Kidney glomerular epithelial cell (primary cell): ENCODE results near the gene IRGM.
"Not testable (repeated sequence)": the region's sequence is repeated elsewhere in the genome, so short reads cannot be mapped to it uniquely, and the experiment has no call there.

Experiments used
- DNase-seq: peaks from one replicate; lab custom pipeline; 2025; lab: John Stamatoyannopoulos, UW

The IRGM gene

DNA sequence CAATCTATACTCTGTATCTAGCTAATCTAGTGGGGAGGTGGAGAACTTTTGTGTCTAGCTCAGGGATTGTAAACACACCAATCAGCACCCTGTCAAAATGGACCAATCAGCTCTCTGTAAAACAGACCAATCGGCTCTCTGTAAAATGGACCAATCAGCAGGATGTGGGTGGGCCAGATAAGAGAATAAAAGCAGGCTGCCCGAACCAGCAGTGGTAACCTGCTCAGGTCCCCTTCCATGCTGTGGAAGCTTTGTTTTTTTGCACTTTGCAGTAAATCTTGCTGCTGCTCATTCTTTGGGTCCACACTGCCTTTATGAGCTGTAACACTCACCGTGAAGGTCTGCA lies at the start of gene IRGM:
Gene IRGM (plus strand): TSS at position 214 of the 346 bp plus-strand sequence. CDS start 1,603 bp downstream, outside the sequence.
- not testable (repeated sequence) for DNase-seq

GRCh38 chr5:150797384-150797783 lies 48.9 kb upstream of the IRGM start:
- no peak for DNase-seq

- DNase-seq, result peak; percentile 80
Measured at GRCh38 chr5:150801117-150801927, 45.0 kb upstream of the IRGM start.

DNA sequence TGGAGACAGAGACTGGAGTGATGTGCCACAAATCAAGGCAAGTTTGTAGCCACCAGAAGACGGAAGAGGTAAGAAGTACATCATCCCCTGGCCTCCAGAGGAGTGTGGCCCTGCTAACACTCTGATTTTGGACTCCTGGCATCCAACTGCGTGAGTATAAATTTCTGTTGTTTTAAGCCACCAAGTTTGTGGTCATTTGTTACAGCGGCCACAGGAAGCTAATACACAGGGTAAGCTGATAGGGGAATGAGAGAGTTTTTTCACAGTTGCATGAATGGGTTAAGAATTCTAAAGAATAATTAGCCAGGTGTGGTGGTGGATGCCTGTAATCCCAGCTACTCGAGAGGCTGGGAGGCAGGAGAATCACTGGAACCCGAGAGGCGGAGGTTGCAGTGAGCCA lies 41.9 kb upstream of the IRGM start:
- DNase-seq, result no peak

DNA sequence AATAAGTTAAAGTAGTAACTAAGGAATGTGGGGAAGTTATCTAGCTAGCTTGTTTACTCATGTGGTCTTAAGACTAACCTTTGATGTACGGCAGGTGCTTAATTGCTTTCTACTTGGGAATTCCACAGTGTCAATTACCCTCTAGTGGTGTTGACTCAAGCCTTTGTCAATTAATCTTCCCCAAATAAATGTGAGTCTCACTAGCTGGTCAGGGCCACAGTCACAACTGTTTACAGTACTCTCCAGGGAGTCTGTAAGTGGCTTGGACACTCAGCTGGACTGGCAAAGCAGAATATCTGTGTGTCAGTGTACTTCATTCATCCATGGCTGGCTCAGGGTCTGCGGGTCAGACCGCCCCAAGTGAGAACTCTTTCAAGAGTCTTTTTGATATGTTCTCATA lies 37.0 kb upstream of the IRGM start:
- DNase-seq, result no peak

- no peak for DNase-seq
Measured at GRCh38 chr5:150815010-150815409, 31.3 kb upstream of the IRGM start.

DNA sequence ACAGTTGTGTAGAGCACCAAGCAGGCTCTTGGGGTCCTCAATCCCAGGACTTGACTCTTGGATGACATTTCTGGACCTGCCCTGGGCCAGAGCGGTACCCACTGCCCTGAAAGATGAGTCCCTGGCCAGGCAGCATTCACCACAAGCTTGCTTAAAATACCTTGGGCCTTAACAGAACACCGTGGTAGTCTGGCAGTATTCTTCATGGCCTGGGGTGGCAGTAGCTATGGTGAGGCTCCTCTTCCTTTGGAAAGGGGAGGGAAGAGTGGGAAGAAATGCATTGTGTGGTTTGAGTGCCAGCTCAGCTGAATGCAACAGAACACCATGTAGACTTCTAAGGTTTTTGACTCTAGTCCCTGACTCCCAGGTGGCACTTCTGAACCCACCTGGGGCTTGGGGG lies 29.4 kb upstream of the IRGM start:
- no peak for DNase-seq

GRCh38 chr5:150829744-150830143 lies 16.6 kb upstream of the IRGM start:
- no peak for DNase-seq

GRCh38 chr5:150831821-150832220 lies 14.5 kb upstream of the IRGM start:
- not testable (repeated sequence) for DNase-seq

DNA sequence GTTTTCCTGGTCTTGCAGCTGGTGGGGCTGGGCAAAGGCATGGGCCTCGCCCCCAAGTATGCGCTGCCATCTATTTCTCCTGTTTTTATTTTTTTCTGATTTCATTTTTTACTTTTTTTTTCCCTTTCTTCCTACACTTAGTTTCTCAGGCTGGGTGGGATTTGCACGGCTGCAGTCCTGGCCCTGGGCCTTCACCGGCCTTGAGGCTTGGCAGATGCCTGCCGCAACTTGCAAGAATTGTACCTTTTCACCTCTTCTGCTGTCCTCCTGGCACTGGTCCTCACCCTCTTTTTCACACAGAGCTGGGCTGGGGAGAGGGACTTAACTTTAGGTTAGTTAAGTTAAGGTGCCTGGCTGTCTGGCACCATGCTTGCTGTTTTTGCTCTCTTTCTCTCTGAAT lies 10.3 kb upstream of the IRGM start:
- no peak for DNase-seq

DNA sequence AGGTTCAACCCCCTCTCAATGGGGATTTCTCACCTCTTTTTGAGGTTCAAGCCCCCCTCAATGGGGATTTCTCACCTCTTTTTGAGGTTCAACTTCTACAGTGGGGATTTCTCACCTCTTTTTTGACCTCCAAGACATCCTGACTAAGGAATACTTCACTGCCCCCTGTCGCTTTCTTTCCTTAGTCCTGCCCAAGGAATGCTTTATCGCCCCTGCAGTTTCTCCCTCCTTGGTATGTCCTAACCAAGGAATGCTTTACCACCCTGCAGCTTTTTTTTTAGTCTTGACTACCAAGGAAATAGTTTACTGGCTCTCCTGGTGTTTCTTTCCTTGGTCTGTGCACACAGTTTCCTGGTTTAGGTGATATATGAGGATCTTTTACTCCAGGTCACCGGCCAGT lies 9.6 kb upstream of the IRGM start:
- no peak for DNase-seq

DNA sequence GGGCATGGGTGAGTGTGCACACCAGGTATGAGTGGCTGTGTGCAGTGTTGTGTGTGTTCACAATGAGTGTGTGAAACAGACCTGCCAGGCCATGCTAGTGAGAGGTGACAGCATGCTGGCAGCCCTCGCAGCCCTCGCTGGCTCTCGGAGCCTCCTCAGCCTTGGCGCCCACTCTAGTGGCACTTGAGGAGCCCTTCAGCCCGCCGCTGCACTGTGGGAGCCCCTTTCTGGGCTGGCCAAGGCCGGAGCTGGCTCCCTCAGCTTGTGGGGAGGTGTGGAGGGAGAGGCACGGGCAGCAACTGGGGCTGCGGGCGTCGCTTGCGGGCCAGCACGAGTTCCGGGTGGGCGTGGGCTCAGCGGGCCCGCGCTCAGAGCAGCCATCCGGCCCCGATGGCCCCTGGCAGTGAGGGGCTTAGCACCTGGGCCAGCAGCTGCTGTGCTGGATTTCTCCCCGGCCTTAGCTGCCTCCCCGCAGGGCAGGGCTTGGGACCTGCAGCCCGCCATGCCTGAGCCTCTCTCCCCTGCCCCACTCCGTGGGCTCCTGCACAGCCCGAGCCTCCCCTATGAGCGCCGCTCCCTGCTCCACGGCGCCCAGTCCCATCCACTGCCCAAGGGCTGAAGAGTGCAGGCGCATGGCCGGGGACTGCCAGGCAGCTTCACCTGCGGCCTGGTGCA lies 999 bp upstream of the IRGM start:
- DNase-seq, result not testable (repeated sequence)

DNA sequence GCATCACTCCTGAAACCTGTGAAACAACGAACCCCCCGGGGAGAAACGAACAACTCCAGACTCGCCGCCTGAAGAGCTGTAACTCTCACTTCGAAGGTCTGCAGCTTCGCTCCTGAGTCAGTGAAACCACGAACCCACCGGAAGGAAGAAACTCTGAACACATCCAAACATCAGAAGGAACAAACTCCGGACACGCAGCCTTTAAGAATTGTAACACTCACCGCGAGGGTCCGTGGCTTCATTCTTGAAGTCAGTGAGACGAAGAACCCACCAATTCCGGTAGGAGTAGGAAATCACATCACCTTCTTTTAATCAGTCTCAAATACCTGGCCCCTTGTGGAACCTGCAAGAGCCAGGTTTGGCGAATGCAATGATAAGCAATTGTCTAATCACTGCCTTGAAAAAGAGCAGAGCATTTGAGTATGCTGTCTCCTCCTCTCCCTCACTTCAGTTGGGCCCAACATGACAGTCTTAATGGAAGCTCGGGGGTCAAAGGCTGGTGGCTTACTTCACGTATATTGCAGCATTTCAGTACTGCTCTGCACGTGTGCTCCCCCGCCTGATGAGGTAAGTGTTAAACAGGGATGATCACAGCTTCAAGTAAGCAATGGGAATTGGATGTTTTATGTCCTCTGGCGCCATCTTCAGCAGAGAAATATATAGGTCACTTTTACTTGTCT lies 473 bp downstream of the IRGM start:
- peak; percentile 70 for DNase-seq

- DNase-seq, result no peak
Measured at GRCh38 chr5:150847334-150847695, 994 bp downstream of the IRGM start.

DNA sequence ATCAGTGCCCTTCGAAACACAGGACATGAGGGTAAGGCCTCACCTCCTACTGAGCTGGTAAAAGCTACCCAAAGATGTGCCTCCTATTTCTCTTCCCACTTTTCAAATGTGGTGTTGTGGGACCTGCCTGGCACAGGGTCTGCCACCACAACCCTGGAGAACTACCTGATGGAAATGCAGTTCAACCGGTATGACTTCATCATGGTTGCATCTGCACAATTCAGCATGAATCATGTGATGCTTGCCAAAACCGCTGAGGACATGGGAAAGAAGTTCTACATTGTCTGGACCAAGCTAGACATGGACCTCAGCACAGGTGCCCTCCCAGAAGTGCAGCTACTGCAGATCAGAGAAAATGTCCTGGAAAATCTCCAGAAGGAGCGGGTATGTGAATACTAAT lies 1.9 kb downstream of the IRGM start:
- no peak for DNase-seq

GRCh38 chr5:150851039-150851438 lies 4.7 kb downstream of the IRGM start:
- no peak for DNase-seq

DNA sequence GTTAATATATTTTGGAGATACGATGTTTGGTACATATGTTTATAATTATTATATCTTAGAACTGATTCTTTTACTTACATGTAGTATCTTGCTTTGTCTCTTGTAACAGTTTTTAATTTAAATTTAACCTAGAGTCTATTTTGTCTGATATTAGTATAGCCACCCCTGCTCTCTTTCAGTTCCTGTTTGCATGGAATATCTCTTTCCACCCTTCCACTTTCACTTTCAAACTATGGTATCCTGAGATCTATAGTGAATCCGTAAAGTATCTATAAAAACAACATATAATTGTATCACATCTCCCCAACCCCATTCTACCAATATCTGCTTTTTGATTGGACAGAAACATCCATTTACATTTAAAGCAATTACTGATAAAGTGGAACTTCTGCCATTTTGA lies 7.2 kb downstream of the IRGM start:
- no peak for DNase-seq

GRCh38 chr5:150856700-150857099 lies 10.4 kb downstream of the IRGM start:
- not testable (repeated sequence) for DNase-seq

DNA sequence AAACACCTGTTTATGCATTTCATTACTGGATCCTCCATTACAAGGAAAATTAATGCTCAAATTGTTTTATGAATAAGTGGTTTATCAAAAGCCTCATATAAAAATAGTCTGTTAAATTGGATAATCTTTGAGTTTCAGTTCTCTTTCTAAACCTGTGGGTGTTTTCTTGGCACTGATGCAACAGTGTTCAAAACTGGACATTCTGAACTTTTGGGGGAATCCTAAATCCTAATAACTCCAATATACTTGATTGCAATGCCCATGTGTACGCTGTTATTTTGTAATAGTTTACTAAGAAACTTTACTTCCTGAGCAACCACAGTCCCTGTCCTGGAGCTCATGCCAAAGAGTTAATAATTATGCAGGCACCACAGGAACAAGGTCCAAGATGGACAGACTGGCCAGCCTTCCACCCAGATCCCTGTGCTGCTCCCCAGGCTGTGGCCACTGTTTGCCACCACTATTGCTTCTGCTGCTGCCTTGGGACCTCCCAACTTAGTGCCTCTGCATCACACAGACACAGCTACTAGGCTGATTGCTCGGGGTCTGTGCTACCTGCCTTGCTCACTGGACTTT lies 14.0 kb downstream of the IRGM start:
- no peak for DNase-seq

DNA sequence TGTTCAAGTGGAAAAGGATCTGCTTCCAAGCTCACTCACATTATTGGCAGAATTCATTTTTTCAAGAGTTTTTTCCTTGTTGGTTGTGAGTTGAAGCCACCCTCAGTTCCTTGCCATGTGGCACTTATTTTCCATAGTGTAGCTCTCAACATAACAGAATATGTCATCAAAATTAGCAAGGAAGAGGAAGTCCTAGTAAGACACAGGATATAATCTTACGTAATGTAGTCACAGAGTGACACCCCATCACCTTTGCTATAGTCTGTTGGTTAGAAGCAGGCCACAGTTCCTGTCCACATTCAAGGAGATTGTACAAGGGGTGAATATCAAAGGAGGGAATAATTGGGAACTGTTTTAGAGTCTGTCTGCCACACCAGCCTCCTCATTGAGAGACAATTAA lies 15.7 kb downstream of the IRGM start:
- no peak for DNase-seq

DNA sequence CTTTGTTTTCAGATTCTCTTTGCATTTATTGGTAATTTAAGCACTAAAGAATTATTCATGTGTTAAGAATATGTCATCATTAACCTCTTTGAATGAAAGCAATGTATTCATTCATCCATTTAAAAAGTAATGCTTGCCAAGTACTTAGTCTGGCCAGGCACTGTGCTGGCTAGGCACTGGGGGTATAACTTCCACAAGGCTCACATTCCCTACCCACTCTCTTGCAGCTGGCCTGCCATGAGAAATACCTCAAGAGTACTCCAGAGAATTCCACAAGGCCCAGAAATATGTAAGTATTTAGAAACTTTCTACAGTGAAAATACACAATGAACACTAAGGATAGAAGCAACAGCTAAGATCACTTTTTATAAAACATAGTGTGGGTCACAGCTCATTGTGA lies 33.0 kb downstream of the IRGM start:
- DNase-seq, result no peak
